AG09309 (cell line): ENCODE measurements around the gene MUC22.
"Not testable (repeated sequence)": the region's sequence is repeated elsewhere in the genome, so short reads cannot be mapped to it uniquely, and the experiment has no call there.

ENCODE experiments used
- DNase-seq: peaks from one replicate; pipeline ENCODE4 v3.0.0-alpha.2; 2010; ENCODE audit warnings: low read depth
- H3K4me3 ChIP-seq: 2 replicates; pipeline ENCODE4 v1.5.1; 2011; ENCODE audit warnings: mild to moderate bottlenecking, low read depth, low read length, moderate library complexity; ENCODE audit not compliant: control insufficient read depth
- CTCF ChIP-seq: IDR thresholded peaks from 2 replicates; pipeline ENCODE4 v1.5.1; 2011; ENCODE audit warnings: mild to moderate bottlenecking, low read depth, low read length, inconsistent platforms; ENCODE audit not compliant: insufficient read depth, control insufficient read depth; ENCODE audit errors: missing control alignments

The MUC22 gene

GRCh38 chr6:31037682-31038081, 27.4 kb downstream of the MUC22 start:
- TF ChIP-seq CTCF = no peak
- DNase-seq = peak; percentile 35
- no peak overlapping the region for H3K4me3 ChIP-seq

GRCh38 chr6:31038559-31038958, 28.3 kb downstream of the MUC22 start:
- no peak overlapping the region for H3K4me3 ChIP-seq
- no peak for TF ChIP-seq CTCF
- DNase-seq = no peak

- no peak for TF ChIP-seq CTCF
- H3K4me3 ChIP-seq = no peak overlapping the region
- no peak for DNase-seq
These were observed 30.5 kb downstream of the MUC22 start for GRCh38 chr6:31040801-31041200.

DNA sequence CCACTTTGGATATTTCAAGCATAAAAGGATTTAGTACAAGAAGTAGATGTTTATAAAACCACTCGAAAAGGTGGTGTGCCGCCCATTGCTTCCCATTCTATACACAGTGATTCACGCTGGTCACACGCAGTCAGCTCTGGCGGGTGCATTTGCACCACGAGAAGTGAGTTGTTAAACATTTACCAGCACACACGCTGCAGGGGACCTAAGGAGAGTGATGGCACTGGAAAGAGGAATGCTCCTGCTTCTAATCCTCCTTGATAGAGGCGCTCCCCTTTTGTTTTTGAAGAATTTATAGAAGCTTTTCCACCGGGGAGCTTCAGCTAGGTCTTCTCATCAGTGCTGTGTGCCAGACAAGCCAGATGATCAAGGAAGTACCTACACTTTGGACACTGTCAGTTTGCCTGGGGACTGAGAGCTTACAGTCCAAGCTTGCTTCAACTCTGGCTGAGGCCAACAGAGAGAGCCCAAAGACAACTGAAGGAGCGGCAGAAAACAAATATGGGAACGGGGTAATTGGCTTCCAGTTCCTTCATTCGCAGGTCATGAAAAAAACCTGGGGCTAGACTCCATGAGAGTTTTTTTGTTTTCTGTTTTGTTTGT, 31.2 kb downstream of the MUC22 start:
- no peak overlapping the region for H3K4me3 ChIP-seq
- TF ChIP-seq CTCF = no peak
- DNase-seq = no peak

- TF ChIP-seq CTCF = peak; percentile 76
- DNase-seq = peak; percentile 20
- no peak overlapping the region for H3K4me3 ChIP-seq
These were observed 32.5 kb downstream of the MUC22 start for GRCh38 chr6:31042806-31043205.

DNA sequence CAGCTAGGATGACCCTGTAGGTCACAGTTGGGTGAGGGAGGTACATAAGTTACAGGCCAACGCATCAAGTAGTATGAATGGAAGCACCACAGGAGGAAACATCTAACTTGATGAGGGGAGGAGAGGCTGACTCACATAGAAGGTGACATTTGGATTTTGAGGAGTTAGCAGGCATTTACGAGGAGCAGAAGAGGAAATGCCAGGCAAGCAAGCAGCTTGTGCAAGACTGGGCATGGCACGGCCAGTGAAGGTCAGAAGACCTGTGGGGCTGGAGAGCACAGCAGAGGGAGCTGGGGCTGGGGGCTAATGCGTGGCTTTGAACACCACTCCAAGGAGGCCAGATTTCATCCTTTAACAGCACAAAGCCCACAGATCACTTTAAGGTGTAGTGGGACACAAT, 37.8 kb downstream of the MUC22 start:
- H3K4me3 ChIP-seq = no peak overlapping the region
- no peak for DNase-seq
- TF ChIP-seq CTCF = no peak

GRCh38 chr6:31049518-31049917, 39.2 kb downstream of the MUC22 start:
- no peak overlapping the region for H3K4me3 ChIP-seq
- no peak for TF ChIP-seq CTCF
- DNase-seq = no peak

- DNase-seq, H3K4me3 ChIP-seq: not testable (repeated sequence)
These were observed 42.9 kb downstream of the MUC22 start for GRCh38 chr6:31053187-31053586.
